GM21529 (cell line): Measurements from ENCODE around the gene PRKAR1B.

Source experiments
- ATAC-seq: cut with Tn5 transposase; IDR thresholded peaks from one replicate; pipeline ENCODE4 v1.9.1; 2021; ENCODE audit not compliant: unreplicated experiment

The PRKAR1B gene

DNA sequence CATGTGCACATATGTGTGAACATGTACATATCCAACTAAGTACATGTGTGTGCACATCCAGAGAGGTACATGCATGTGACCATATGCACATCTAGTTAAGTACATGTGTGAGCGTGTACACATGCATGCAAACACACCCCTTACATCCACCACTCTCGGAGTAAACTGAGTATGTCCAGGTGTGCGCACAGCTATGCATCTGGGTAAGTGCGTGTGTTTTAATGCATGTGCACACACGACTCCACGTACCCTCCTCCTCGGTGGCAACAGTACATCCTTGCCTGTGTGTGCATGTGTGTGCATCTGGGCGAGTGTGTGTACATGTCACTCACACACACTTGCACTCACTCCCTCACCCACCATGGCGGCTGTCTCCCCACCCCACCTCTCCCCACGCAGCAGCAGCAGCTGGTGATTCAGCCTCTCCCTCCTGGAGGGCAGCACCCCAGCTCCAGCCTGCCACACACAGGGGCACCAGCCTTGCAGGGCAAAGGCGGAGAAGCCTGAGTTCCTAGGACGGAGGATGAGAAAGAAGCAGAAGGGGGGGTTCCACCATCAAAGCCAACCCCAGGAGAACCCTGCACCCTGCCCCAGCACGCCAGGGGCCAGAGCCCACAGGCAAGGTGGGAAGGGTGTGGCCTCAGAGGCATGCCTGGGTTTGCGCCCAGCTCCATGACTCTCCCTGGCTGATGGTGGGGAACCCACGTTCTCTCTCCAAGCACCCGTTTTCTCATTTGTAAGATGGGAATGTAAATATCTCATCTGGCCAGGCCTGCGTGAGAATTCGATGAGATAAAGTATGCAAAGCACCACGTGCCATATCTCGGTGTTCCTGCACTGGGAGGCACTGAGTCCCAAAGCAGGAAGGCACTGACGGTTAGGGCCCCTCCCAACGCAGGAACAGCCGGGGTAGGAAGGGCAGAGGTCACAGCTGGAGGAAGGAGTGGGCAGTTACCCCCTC lies 28.3 kb downstream of the PRKAR1B start:
- no peak for ATAC-seq

DNA sequence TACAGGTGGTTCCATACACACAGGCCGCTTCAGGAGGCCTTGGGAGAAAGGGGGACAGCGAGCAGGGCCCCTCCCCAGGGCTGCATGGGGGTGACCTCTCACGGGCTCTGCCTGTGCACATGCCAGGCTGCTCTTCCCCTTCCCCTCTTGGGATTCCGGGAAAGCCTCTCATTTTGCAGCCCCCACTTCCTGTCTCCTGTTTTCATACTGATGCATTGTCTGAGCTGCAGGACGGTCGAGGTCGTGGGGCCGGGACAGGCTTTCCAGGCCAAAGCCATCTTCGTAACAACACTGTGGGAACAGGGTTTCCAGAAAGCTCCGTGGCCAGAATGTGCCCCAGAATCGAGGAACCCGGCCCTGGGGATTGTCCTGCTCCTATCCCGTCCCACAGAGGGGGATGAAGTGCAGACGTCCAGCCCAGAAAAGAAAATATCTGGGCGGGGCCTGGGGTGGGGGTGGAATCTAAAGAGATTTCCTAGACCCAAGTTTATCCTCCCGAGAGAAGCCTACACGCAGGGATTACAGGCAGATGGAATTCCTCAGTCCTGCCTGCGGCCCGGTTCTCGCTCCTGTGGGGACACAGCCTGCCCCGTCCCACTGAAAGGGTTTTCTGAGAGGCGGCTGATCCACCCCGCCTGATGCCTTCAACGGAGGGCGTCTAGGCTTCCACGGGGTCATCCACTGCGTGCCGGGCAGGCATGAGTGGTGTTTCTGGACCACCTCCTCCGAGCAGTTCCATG lies 30.1 kb downstream of the PRKAR1B start:
- ATAC-seq = no peak

DNA sequence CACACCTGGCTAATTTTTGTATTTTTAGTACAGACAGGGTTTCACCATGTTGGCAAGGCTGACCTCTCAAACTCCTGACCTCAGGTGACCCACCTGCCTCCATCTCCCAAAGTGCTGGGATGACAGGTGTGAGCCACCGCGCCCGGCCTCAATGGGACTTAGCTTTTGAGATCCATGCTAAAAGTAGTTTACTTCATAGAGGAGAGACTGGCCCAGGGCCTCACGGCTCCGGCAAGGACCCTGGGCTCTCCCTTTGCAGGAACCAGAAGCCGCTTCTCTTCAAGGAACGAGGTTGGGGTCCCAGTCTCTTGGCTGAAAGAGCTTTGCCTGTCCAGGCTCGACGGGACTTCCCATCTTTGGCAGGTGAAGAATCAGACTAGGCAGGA lies 30.7 kb downstream of the PRKAR1B start:
- ATAC-seq = no peak

DNA sequence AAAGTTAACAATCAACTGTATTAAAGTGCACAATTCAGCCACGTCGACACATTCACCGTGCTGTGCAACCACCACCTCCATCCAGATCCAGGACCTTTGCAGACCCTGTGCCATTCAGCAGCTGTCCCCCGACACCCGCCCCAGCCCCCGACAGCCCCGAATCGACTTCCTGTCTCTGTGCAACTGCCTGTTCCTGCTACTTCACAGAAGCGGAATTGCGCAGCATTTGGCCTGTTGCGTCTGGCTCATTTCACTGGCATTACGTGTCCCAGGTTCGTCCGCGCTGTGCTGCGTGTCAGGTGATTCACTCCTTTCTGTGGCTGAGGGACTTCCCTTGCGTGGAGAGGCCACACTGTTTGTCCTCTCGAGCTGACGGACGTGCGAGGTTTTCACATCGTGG lies 33.8 kb downstream of the PRKAR1B start:
- no peak for ATAC-seq

DNA sequence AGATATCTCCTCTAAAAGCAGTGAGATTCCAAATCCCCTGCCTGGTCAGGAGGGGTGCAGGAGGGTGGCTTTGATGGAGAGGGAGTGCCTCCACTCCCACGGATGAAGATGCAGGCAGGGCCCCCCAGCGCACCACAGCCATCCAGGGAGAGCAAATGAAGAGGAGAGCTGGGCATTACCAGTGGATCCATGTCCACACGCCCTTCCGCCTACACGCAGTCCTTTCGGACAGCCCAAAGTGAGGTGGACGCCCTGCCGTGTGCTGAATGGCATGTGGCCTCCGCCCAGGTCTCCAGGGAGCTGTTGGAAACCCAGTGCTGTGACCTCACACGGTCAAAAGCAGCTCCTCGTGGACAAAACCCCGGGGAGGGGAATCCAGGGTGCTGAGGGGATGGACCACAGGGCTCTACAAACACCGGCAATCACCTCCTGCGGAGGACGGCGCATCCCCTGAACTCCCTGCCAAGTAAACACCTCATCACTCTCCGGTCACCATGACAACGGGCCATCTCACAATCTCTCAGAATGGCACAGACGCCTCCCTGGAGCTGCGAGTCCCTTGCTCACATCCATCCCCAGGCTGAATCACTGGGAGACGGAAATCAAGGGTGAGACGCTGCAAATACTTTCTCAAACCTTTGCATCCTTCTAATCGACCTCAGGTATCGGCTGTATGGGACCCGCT lies 35.6 kb downstream of the PRKAR1B start:
- ATAC-seq = no peak

DNA sequence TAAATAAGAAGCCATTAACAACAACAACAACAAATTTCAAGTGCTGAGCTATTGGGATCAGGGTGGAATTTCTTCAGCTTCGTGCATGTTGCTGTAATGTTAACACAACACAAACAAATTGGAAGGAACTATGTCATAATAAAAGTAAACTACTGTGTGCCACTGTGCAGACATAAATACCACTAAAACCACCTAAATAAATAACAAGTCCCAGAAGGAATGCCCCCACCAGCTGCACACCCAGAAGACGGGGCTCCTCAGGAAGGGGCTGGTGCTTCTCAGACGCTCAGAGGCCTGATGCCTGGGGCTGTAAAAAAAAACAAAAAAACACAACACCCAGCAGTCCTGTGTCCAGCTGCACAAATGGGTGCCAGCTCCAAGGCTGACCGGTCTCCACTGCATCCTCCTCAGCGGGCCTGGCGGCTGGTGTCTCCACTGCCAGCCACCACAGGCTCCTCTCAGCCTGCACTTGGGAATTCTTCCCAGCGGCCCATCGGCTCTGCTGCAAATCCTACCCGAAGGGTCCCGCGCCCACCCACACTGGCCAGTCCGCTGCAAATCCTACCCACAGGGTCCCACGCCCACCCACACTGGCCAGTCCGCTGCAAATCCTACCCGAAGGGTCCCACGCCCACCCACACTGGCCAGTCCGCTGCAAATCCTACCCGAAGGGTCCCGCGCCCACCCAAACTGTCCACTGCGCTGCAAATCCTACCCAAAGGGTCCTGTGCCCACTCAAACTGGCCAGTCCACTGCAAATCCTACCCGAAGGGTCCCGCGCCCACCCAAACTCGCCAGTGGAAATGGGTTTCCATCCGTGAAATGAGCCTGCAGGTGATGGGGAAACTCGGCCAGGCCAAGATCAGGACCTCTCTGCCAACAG lies 36.4 kb downstream of the PRKAR1B start:
- ATAC-seq = no peak

DNA sequence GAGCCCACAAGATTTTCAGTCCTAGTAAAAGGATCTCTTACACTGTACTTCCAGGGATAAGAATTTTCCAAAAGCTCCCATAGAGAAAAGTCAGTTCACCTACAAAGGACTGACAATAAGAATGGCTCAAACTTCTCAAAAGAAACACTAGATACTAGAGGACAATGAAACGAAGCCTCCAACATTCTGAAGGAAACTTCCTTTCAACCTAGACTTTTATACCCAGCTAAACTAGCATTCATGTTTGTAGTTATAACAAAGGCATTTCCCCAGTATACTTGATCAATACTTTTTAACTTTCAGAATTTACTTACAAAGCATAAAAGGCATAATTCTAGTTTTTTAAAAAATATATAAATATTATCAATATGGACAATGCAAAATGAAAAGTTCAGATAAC lies 41.5 kb downstream of the PRKAR1B start:
- no peak for ATAC-seq

DNA sequence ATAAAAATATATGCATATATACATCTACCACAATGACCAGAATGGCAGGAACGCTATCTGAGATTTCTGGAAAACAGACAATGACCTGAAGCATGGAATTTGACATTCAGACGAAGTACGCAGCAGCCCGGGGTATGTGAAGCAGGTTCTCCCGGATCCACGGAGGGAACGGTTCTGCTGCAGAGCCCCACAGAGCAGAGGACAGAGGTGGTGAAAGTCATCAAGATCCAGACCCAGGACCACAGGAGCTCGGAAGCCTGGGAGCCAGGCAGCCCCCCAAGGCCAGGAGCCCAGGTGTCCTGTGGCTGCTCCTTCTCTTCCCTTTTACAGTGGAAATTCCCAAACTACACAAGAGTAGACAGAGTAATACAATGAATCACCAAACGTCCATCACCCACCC lies 42.7 kb downstream of the PRKAR1B start:
- no peak for ATAC-seq

DNA sequence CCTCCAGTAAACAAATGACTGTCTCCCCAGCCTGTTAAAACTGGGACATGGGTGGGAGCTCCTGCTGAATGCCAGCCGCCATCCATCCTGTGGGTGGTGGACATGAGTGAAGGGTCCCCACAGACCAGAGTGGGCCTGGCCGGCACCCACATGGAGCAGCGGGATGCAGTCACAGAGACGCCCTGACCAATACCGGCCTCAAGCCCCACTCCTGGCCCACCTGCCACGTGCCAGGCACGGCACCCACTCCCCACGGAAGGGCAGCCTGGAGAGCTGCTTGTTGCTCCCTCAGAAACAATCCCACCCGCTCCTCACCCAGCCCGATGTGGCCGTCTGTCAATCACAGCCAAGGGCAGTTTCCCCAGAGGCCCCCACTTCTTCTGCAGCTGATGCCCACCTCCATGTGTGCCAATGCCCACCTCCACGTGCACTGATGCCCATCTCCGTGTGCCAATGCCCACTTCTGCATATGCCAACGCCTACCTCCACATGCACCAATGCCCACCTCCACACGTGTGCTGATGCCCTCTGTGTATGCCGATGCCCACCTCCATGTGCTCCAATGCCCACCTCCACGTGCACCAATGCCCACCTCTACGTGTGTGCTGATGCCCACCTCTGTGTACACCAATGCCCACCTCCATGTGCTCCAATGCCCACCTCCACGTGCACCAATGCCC lies 43.4 kb downstream of the PRKAR1B start:
- ATAC-seq = no peak

DNA sequence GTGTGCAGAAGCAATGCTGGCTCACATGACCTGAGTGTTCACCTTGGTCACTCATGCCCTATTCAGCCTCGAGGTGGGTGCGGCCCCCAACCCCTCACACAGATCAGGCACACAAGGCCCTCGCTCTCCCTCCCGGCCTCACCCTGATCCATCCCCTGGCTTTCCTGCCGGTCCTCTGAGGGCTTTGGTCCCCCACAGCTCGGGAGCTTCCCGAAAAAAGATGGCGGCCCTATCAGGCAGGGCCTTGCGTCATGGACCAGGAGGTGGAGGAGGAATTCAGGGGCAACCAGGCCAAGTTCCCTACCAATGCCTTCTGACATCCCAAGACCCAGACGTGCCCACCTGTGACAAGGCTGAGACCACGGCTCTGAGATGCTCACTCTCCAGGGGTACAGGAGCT lies 44.3 kb downstream of the PRKAR1B start:
- ATAC-seq = no peak

DNA sequence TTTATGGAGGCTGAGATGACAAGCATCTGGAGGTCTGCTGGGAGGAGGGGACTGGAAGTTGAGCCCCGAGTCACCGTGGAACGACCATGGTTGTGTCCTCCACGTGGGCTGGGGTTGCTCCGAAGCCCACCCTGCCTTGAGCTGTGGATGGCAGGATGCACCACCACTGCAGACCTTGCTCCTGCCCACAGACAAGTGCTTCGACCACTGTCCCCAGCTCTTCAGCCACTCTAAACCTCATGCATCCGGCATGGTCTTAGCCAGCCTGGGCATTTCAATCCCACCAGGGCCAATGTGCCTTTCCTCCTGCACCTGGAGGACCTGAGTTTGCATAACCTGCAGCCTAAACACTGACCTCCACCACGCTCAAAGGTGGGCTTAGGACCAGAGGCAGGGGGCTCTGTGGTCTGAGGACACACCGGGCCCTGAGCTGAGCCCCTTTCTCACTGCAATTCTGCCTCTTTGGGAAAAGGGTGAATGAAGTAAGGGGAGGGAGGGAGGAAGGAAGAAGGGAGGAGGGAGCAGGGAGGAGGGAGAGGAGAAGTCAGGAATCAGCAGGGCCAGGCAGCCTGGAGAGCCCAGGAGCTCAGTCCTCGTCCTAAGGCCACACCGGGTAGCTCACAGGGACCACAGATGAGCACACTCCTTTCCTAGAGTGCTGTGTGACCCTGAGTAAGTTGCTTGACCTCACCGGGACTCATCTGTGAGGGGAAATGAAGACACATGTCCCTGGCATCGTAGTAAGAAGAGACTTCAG lies 45.4 kb downstream of the PRKAR1B start:
- ATAC-seq = no peak

DNA sequence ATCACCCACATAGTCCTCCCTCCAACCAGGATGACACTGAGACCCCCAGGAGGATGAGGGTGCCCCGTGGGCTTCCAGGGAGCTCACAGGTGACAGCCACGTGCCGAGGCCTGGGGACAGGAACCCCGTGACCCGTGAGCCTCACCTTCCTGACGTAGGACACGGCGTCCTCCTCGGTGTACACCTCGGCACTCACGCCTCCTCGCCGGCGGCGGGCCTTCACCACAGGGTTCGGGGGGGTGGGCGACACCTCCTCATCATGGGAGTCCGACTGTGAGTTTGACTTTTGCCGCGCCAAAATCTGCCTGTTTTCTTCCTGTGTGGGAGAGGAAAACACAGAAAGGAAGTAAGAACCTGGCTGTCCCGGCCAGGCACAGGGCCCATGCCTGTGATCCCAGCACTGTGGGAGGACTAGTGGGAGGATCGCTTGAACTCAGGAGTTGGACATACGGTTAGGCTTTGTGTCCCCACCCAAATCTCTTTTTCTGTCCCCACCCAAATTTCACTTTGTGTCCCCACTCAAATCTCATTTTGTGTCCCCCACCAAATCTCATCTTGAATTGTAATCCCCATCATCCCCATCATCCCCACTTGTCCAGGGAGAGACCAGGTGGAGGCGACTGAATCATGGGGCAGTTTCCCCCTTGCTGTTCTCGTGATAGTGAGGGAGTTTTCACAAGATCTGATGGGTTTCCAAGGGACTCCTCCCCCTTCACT lies 46.5 kb downstream of the PRKAR1B start:
- no peak for ATAC-seq

DNA sequence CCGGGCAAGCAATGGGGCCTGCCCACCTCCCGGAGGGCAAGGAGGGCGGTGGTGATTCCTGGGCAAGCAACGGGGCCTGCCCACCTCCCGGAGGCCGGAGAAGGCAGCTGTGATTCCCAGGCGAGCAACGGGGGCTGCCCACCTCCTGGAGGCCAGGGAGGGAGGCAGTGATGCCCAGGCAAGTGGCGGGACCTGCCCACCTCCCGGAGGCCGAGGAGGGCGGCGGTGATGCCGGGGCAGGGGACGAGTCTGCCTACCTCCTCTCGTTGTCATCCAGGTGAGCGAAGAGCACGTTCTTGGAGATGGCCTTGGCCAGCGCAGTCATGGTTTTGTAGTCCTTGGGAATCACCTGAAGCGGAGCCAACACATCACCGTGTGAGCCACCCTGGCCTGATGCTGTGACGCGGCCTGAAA lies 50.1 kb downstream of the PRKAR1B start:
- ATAC-seq = no peak

DNA sequence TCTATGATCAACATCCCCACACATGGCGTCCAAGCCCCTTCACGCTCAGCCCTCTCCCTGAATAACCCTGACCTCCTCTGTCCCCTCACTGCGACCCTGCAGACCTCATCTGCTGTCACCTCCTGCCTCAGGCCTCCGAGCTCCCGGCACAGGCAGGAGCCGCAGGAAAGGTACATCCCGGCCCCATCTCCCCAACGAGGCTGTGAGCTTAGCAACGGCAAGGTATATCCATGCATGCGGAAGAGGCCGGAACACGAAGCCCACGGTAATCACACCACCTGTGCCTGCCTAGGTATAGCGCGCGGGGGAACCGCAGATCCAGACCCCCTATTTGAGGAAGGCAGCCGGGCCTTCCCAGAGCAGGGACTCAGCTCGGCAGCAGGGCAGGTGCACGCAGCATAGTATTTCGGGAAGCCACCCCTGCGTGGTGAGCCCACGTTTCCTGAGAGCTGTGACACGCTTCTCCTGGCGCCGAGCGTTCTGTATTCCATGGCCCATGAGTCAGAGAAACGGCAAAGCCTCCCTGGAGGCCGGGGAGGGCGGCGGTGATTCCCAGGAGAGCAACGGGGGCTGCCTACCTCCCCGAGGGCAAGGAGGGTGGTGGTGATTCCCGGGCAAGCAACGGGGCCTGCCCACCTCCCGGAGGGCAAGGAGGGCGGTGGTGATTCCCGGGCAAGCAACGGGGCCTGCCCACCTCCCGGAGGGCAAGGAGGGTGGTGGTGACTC lies 50.7 kb downstream of the PRKAR1B start:
- ATAC-seq = no peak

DNA sequence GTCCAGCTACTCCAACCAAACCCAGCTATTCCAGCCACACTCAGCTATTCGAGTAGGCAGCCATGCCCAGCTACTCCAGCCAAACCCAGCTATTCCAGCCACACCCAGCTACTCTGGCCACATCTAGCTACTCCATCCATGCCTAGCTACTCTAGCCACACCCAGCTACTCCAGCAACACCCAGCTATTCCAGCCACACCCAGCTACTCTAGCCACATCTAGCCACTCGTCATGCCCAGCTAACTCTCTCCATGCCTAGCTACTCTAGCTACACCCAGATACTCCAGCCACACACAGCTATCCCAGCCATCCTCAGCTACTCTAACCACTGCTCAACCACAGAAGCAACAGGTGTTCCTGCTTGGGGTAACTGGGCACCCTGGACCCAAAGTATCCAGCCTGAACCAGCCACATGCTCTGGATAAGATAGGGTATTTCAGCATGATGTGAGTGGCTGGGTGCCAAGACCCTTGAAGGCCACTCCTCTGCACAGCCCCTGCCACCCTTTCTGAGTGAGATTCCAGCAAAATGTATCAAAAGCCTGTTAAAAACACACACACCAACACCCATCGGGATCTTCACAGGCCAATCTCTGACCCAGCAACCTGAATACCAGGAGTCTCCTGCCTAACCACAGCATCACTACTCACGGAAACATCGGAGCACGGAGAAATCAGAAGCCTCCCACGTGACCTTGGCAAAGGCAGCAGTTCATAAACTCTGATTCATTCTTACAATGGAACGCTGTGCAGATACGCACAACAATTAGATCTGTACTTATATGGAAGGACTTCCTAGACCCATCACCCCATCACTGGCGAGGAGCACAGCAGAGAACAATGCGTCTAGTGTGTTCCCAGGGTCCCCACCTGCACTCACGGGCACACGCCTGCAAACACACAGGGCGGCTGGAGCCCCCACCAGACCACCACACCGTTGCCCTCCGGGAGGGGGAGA lies 52.3 kb downstream of the PRKAR1B start:
- no peak for ATAC-seq

DNA sequence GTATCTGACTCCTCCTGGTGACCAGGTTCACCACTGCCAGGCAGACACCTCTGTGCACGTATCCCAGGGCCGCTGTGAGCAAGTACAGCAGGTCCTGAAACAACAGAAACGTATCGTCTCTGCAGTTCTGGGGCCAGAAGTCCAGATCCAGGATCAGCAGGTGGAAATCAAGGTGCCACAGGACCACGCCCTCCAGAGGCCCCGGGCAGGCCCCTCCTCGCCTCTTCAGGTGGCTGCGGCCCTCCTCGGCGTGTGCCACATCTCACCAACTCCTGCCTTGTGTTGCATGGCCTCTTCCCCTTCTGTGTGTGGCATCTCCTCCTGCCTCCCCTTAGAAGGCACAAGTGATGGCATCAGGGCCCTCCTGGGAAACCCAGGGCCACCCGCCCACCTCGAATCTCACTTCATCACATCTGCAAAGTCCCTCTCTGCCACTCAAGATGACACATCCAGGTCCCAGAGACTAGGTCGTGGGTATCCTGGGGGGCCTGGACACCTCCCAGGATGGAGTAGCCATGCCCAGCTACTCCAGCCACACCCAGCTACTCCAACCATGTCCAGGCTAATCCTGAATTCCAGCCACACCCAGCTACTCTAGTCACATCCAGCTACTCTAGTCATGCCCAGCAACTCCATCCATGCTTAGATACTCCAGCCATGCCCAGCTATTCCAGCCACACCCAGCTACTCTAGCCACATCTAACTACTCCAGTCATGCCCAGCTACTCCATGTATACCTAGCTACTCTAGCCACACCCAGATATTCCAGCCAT lies 53.2 kb downstream of the PRKAR1B start:
- ATAC-seq = no peak
